NCI-H1048 (cell line): ENCODE measurements around the gene OSBP2.
"Not testable (repeated sequence)": the region's sequence is repeated elsewhere in the genome, so short reads cannot be mapped to it uniquely, and the experiment has no call there.

Experiments used
- DNase-seq: peaks from one replicate; lab custom pipeline; 2025; lab: John Stamatoyannopoulos, UW

Gene OSBP2

DNA sequence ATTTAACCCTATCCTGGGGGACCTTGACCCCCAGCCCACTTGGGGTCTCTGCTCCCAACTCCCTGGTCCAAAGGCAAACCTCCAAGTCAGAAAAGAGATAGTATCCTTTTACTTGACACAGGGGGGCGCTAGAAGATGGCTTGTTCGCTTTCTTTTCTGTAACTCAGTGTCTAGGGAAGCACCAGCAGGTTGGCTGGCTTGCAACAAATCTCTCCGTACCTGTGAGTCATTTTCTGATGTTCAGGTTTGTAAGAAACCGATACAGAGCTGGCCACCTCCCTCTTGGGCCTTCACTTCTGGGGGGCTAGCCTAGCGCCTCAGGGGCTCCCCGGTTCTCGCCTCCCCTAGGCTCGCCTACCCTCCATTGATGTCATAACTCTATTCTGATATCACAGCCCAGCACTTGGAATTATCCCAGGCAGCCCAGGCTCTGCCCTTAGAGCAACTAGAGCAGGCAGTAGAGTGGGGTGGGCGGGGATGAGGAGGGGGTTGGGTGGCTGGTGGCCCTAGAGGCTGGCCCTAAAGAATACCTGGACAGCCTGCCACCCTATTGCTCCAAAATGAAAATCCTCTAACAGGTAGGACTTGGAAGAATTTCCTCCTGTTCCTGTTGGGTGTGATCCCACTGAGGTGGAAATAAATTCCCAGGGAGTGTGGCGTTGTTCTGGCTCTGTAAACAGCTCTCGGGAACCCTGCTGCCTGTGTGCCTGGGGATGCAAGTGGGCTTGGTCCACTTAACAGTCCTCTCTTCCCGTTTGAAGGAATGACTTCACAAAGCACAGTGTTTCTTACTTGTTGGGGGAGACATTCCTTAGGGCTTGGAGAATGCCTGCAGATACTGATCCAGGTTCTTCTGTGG lies 69.4 kb downstream of the OSBP2 start:
- DNase-seq = no peak

DNA sequence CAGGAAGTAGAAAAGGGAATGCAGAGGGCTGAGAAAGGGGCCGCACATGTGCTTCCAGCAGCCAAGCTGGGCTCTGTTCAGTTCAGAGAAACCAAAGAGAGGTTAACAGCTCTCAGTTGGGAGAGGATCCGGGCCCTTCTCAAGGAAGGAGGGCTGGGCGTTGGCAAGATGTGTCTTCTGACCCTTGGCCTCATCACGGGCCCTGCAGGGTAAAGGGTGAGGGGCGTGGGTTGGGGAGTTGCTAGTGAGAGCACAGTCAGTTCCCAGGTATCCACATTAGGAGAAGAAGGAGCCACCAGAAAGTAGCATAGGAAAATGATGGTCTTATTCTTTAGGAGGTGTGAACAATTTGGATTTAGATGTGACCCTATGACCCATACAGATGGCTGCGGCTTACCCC lies 73.0 kb downstream of the OSBP2 start:
- DNase-seq = no peak

DNA sequence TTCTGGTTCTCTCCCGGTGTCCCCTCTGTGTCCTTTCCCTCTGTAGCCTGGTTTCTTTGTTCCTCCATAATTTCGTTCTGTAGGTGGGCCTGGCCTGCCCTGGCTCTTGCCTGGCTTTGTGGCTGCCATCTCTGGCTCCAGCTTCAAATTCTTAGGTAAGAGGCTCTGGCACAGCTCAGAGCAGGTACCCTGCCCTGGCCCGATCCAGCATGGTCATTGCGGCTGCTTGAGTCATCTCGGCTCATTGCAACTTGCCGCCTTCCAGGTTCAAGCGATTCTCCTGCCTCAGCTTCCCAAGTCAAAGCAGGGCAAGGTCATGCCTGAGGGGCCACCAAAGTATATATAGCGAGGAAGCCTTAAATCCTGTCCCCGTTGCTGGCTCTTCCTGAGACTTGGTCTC lies 76.0 kb downstream of the OSBP2 start:
- no peak for DNase-seq

- DNase-seq = no peak
Observed at GRCh38 chr22:30773919-30774318, 79.2 kb downstream of the OSBP2 start.

- no peak for DNase-seq
Observed at GRCh38 chr22:30774566-30774965, 79.9 kb downstream of the OSBP2 start.

GRCh38 chr22:30776476-30776875 lies 81.8 kb downstream of the OSBP2 start:
- DNase-seq = no peak

GRCh38 chr22:30777146-30777545 lies 82.5 kb downstream of the OSBP2 start:
- not testable (repeated sequence) for DNase-seq

DNA sequence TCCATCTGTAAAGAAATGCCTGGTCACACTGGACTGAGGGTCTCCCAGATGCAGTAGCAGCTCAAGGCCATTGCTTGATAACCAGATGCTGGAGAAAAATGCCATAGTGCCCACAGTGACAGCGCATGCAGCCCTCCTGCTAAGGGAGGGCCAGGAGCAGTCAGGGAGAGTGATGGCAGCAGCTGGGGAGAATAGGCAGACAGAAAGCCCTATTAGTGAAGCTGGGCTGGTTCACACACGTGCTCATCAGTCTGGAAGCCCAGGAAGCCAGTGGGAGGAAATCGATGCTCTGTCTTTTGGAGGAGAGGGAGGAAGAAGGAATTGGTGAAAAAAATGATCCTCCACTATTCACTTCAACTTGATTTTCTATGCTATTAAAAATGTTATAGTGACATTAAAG lies 82.9 kb downstream of the OSBP2 start:
- no peak for DNase-seq

- DNase-seq = no peak
Observed at GRCh38 chr22:30778261-30778660, 83.6 kb downstream of the OSBP2 start.

- DNase-seq = no peak
Observed at GRCh38 chr22:30780026-30780425, 85.4 kb downstream of the OSBP2 start.

- DNase-seq = no peak
Observed at GRCh38 chr22:30781271-30781875, 86.7 kb downstream of the OSBP2 start.

GRCh38 chr22:30782613-30783012 lies 87.9 kb downstream of the OSBP2 start:
- DNase-seq = no peak

DNA sequence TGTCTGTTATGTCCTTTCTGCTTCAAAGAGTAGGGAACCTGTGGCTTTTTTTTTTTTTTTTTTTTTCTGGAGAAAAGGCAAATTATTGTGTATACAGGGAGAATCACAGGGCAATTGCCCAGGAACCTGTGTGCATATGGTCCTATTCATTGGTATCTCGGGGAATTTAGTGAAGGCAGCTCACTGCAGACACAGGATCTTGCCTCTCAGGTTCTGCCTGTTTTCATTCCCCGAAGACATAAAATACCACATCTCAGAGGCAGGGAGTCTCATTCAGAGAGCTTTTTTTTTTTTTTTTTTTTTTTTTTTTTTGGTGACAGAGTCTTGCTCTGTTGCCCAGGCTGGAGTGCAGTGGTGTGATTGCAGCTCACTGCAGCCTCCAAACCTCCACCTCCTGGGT lies 88.3 kb downstream of the OSBP2 start:
- DNase-seq = no peak

GRCh38 chr22:30785527-30785926 lies 90.9 kb downstream of the OSBP2 start:
- no peak for DNase-seq

DNA sequence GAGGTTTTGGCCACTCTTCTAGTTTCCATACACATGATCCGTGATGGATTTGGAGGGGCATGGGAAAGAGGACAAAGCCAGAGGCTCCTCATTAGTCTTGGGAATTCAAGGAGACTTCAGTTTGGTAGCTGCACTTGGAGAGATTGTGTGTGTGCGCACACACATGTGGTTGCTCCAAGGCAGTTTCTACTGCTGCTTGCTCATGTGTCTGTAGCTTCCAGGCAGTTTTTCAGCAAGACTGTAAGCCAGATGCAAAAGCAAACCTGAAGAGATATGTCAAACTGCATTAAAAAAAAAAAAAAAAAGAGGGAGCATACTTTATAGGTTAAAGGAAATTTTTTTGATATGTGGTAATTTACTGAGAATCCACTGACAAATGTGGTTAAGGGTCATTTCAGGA lies 95.7 kb downstream of the OSBP2 start:
- no peak for DNase-seq

- DNase-seq = no peak
Observed at GRCh38 chr22:30792456-30792855, 97.8 kb downstream of the OSBP2 start.

GRCh38 chr22:30795118-30795517 lies 100.4 kb downstream of the OSBP2 start:
- DNase-seq = no peak

DNA sequence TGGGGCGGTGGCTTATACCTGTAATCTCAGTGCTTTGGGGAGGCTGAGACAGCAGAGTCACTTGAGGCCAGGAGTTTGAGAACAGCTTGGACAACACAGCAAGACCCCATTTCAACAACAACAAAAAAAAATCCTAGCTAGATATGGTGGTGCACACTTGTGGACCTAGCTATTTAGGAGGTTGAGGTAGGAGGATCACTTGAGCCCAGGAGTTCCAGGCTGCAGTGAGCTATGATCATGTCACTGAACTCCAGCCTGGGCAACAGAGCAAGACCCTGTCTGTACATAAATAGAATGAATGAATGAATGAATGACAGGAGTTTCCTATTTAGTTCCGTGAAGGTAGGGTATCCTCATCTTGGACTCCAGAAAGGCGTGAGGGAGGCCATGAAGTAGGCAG lies 107.0 kb downstream of the OSBP2 start:
- no peak for DNase-seq

- peak; percentile 59 for DNase-seq
Observed at GRCh38 chr22:30802202-30803166, 107.8 kb downstream of the OSBP2 start.

GRCh38 chr22:30803679-30804078 lies 109.0 kb downstream of the OSBP2 start:
- DNase-seq = no peak

DNA sequence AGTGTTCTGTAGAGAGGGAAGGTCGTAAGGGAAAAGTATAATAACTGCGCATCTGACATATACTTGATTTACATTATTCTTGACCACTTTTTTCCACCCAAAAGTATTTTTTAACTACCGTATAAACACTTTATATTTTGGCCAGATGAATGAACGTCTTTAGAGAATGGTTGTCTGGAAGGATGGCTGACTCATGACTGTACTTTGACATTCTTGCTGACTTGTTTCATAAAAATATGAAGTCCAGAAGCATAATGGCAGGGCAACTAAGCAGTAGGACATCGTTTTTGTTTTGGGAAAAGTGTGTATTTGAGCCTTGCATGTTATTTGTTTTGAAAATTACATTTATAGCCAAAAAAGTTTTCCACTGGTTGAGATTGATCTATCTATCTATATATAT lies 110.0 kb downstream of the OSBP2 start:
- no peak for DNase-seq

GRCh38 chr22:30806391-30806861 lies 111.8 kb downstream of the OSBP2 start:
- no peak for DNase-seq
